Esophagus muscularis mucosa (tissue), 4 donors: ENCODE results near the gene ZNF813.
"Not testable (repeated sequence)": the region's sequence is repeated elsewhere in the genome, so short reads cannot be mapped to it uniquely, and the experiment has no call there.

Experiments
- EP300 ChIP-seq: sonication (generic); formaldehyde crosslinking; IDR thresholded peaks from one replicate; pipeline ENCODE4 v1.6.1; 2017; ENCODE audit warnings: antibody characterized with exemption
- POLR2A ChIP-seq: fragments of 450-650 bp; IDR thresholded peaks from one replicate; pipeline ENCODE4 v1.6.1; 2017; ENCODE audit warnings: antibody characterized with exemption, moderate library complexity, mild to moderate bottlenecking, low read depth
- TF ChIP-seq, protein P1 (sequence below), 3 experiments: fragments of 200-600 bp in 2 of 3; fragments of 450-650 bp in 1 of 3; sonication (generic) in 2 of 3; IDR thresholded peaks; one replicate each; pipeline ENCODE4 v1.5.1; 2017 to 2019; ENCODE audit warnings: antibody characterized with exemption in 3 of 3, mild to moderate bottlenecking in 2 of 3, moderate library complexity in 1 of 3

GRCh38 chr19:53475470-53475869 lies 7.9 kb downstream of the ZNF813 start:
- not testable (repeated sequence) for TF ChIP-seq POLR2A, EP300
- TF ChIP-seq, protein P1, sequence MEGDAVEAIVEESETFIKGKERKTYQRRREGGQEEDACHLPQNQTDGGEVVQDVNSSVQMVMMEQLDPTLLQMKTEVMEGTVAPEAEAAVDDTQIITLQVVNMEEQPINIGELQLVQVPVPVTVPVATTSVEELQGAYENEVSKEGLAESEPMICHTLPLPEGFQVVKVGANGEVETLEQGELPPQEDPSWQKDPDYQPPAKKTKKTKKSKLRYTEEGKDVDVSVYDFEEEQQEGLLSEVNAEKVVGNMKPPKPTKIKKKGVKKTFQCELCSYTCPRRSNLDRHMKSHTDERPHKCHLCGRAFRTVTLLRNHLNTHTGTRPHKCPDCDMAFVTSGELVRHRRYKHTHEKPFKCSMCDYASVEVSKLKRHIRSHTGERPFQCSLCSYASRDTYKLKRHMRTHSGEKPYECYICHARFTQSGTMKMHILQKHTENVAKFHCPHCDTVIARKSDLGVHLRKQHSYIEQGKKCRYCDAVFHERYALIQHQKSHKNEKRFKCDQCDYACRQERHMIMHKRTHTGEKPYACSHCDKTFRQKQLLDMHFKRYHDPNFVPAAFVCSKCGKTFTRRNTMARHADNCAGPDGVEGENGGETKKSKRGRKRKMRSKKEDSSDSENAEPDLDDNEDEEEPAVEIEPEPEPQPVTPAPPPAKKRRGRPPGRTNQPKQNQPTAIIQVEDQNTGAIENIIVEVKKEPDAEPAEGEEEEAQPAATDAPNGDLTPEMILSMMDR (IDR thresholded peaks at IDR 0.05) = not testable (repeated sequence)
